ENCODE measurements around the gene KRT20.

GRCh38 chr17:40859536-40859935, 25.5 kb downstream of the KRT20 start:
- TF ChIP-seq CTCF (IDR thresholded peaks at IDR 0.05 in 2 of 3, conservative IDR thresholded peaks at IDR 0.05 in 1 of 3; ENCODE audit: borderline replicate concordance in 1 of 3, insufficient read depth in 1 of 3, low read depth in 2 of 3, low read length in 2 of 3), result no peak
- TF ChIP-seq POLR2AphosphoS5 (IDR thresholded peaks at IDR 0.05; ENCODE audit: low read depth, low read length), result no peak
- TF ChIP-seq ATF3 (IDR thresholded peaks at IDR 0.05), result no peak
- no peak for TF ChIP-seq JUND (IDR thresholded peaks at IDR 0.05)
- TF ChIP-seq EZH2 (IDR thresholded peaks at IDR 0.05), result no peak

Measured in HCT116 (cell line).